KOPT-K1 (cell line): Measurements from ENCODE around the gene COG1.

Experiments
- H3K27ac ChIP-seq: fragments of 200-600 bp; sonication (generic); 2 replicates; pipeline ENCODE4 v1.5.1; 2016; ENCODE audit warnings: antibody characterized with exemption, mild to moderate bottlenecking, low read depth, low read length; ENCODE audit not compliant: poor library complexity, severe bottlenecking
- H3K36me3 ChIP-seq: fragments of 200-600 bp; sonication (generic); 2 replicates; pipeline ENCODE4 v1.5.1; 2017; ENCODE audit warnings: antibody characterized with exemption, mild to moderate bottlenecking, low read length, moderate library complexity; ENCODE audit not compliant: insufficient read depth
- H3K9me3 ChIP-seq: fragments of 200-600 bp; sonication (generic); 2 replicates; pipeline ENCODE4 v1.5.1; 2017; ENCODE audit warnings: antibody characterized with exemption, low read length, mild to moderate bottlenecking; ENCODE audit not compliant: insufficient read depth, poor library complexity, severe bottlenecking

COG1 gene

DNA sequence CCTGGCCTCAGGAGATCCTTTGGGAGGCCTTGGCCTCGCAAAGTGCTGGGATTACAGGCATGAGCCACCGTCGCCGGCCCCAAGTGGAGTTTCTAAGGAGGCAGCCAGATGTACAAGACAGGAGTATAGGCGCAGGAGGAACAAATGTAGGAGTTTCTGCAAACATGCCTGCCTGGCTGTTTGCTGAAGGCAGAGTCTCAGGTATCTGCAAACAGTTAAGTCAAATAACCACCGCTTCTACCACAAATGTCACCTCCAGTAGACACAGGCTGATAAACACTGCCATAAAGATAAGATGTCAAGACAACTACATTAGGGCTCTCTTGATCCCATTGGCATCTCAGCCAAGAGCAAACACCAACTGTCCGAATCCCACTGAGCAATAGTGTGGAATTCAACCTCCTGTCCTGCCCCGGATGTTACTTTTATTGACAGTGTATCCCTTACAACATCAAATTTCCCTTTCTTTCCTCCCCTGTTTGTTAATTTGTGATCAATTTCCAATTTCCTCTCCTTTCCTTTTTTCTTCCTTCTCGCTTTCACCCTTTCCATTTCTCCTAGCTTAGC is 5.6 kb upstream of the COG1 start:
- Histone ChIP-seq H3K36me3 (peaks cover 15% of the 10 kb centered on the region), H3K9me3 (no peaks in the 10 kb centered on the region), H3K27ac (no peak overlapping the region)

DNA sequence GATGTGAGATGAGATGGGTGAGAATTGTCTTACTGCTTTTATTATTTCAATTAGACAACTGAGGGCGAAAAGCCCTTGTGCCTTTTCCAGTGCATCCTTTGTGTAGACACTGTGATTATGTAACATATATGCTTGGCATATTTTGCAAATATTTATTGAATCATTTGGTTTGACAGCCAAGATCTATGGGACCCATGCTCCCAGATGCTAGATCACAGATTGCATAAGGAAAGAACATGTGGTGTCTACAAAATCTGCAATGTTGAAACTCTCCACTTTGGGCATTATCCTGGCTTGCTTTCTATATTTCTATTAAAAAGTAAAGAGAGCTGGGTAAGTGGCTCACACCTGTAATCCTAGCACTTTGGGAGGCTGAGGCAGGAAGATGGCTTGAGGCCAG is 4.8 kb upstream of the COG1 start:
- Histone ChIP-seq H3K9me3 (no peaks in the 10 kb centered on the region), H3K36me3 (peaks cover 13% of the 10 kb centered on the region), H3K27ac (no peak overlapping the region)

DNA sequence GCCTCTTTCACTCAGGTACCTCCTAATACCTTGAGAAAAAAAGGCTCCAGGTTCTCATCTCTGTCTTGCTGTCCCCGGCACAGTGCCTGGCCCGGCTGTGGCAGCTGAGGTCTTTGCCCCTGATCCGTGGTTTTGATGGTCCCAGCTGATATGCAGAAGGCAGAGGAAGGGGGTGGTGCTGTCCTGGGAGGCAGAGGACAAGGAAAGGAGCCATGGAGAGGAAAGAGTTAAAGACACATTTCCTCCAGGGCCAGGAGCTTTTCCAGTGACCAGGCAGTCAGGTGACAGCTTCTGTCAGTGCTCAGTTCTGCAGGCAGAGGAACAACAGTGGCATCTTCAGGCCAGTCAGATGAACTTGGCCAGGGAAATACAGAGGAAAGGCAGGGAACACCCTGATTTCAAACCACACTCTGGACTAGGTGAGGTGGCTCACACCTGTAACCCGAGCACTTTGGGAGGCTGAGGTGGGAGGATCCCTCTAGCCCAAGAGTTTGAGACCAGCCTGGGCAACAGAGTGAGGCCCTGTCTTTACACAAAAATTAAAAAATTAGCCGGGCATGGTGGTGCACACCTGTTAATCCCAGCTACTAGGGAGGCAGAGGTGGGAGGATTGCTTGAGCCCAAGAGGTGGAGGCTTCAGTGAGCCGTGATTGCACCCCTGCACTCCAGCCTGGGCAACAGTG is 3.3 kb upstream of the COG1 start:
- Histone ChIP-seq H3K9me3 (no peaks in the 10 kb centered on the region), H3K36me3 (peaks cover 10% of the 10 kb centered on the region), H3K27ac (no peak overlapping the region)

DNA sequence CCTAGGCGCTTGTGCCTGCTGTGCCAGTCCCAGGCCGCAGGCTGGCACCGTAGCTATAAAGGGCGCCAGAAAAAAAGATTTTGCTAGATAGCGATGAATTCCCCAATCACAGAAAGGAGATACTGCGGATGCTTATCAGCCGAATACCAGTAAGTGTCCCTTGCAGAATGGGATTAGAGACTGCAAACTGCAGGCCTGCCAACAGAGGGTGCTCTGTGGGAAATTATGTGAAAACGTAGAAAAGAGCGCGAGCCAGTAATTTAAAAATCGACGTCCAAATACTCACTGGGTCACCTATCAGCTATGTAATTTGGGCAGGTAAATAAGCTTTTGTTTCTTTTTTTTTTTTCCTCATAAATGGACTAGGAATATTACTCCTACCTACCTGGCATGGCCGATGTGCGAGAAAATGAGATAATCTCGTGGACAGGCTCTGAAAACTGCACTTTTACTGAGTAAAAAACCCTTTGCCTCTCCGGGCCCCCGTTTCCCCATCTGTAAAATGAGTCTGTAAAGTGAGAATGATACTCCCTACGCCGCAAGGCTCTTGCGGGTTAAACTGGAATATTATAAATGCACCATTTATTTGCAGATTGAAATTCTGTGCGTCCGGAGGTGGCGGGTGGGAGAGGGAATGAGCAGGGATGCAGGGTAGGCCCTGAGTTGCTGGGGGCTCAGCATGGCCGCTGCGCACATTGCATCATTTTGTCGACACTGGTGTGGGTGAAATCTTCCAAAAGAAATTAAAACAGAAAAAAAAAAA is 1.2 kb upstream of the COG1 start:
- Histone ChIP-seq H3K36me3 (peaks cover 20% of the 10 kb centered on the region), H3K27ac (peak overlapping the region; percentile 91), H3K9me3 (no peaks in the 10 kb centered on the region)

DNA sequence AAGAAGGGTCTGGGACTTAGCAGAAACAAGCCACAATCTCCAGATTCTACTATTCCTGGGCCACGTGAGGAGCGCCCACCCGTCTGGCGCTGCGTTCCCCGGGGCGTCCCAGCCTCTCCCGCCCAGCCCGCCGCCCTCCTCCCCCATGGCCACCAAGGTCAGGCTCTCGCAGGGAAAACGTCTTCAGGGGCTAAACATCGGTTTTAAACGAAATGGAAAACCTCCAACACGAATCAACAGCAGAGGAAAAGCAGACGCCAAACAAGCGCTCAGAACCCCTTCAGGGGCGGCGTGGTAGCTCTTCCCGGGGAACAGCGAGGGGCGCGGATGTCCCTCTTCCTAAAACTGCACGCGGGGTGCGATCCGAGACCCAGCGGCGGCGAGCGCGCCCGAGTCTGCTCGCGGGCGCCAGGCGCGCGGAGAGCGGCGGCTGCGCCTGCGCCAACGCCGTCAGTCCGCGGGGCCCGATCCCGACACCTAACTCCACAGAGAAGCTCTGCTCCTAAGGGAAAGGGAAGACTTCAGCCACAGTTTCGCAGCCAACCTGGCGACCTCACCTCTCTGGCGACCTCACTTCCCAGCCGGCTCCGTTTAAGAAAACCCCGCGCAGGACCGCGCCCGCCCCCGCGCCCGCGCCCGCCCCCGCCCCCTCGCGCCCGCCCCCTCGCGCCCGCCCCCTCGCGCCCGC is 505 bp upstream of the COG1 start:
- no peaks in the 10 kb centered on the region for H3K9me3 ChIP-seq
- H3K36me3 ChIP-seq, result peaks cover 28% of the 10 kb centered on the region
- peak overlapping the region; percentile 91 for H3K27ac ChIP-seq

DNA sequence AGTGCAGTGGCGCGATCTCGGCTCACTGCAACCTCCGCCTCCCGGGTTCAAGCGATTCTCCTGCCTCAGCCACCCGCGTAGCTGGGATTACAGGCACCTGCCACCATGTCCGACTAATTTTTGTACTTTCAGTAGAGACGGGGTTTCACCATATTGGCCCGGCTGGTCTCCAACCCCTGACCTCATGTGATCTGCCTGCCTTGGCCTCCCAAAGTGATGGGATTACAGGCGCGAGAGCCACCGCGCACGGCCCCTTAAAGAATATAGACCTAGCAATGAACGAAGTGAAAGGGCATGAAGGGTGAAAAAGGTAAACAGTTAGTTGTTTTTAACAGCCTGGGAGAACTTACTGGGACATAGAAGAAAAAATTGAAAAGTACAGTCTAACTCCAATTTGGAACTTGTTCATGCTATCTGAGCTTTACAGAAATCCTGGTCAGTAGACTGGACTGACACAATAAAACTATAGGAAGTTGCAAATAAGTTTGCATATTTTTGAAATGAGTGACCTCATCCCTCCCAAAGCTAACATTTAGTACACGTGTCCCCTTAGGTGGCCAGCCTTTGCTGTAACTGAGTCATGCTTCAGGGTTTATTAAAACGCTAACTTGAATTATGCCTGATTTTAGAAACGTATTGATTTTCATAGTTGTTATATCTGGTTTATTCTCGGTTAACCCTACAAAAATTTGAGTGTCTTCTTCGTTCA is 1.8 kb downstream of the COG1 start:
- H3K27ac ChIP-seq, result no peak overlapping the region
- no peaks in the 10 kb centered on the region for H3K9me3 ChIP-seq
- H3K36me3 ChIP-seq, result peaks cover 41% of the 10 kb centered on the region

DNA sequence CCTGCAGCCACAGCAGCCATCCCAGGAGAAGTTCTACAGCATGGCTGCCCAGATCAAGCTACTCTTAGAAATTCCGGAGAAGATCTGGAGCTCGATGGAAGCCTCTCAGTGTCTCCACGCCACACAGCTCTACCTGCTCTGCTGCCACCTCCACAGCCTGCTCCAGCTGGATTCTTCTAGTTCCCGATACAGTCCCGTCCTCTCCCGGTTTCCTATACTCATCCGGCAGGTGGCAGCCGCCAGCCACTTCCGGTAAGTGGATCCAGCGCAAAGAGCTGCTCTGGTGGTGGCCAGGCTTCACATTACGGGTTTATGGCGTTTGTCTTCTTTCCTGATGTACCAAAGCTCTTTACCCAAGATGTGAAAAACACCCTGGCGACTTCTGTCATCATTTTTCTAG is 3.6 kb downstream of the COG1 start:
- Histone ChIP-seq H3K36me3 (peaks cover 59% of the 10 kb centered on the region), H3K27ac (no peak overlapping the region), H3K9me3 (no peaks in the 10 kb centered on the region)

DNA sequence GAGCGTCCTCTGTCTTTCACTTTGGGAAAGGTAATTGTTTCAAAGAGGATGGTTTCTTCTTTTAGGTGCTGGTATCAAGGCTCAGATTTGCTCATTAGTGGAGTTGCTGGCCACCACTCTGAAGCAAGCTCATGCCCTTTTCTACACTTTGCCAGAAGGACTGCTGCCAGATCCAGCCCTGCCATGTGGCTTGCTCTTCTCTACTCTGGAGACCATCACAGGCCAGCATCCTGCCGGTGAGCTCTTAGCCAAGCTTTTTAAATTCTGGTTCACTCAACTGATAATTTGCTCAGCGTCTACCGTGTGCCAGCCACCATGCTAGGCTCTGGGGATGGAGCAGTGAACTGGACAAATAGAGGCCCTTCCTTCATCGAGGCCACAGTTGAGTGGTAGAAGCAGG is 4.3 kb downstream of the COG1 start:
- no peak overlapping the region for H3K27ac ChIP-seq
- peaks cover 66% of the 10 kb centered on the region for H3K36me3 ChIP-seq
- no peaks in the 10 kb centered on the region for H3K9me3 ChIP-seq

DNA sequence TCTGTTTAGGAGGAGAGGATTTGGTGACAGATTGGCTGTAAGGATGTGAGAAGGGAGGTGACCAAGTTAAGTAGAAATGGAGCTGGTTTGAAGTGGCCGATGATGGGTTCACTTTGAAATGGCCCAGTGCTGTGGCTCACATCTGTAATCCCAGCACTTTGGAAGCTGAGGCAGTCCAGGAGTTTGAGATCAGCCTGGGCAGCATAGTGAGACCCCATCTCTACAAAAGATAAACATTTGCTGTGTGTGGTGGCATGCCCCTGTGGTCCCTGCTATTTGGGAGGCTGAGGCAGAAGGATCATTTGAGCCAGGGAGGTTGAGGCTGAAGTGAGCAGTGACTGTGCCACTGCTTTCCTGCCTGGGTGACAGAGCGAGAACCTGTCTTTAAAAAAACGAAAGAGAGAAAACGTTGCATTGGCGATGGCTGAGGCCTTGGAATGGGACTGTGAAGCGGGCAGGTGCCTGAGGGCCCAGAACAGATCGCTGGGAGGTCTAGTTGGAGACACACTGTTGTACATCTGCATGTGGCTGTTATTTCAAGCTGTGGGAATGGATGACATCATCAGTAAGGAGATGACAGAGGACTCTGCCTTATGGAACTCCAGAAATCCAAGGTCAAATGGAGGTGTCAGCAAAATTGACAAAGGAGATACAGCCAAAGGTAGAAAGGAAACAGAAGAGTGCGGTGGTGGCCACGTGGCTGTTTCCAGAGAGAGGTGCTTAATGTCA is 5.5 kb downstream of the COG1 start:
- Histone ChIP-seq H3K27ac (no peak overlapping the region), H3K36me3 (peaks cover 78% of the 10 kb centered on the region), H3K9me3 (no peaks in the 10 kb centered on the region)

DNA sequence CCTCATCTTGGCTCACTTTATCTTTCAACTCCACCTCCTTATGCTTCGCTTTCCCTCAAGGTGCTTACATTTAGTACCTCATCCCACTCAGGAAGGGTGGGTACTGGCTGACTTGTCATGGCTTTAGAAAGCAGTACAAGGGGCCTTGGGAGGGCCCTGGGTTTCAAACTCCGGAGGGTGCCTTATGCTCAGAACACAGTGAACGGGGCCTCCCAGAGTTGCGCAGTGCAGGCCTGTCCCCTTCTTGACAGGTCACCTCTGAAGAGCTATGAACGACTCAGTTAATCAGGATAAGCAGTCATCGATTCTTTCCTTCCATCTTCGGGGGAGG is 6.0 kb downstream of the COG1 start:
- Histone ChIP-seq H3K36me3 (peaks cover 83% of the 10 kb centered on the region), H3K9me3 (no peaks in the 10 kb centered on the region), H3K27ac (no peak overlapping the region)

DNA sequence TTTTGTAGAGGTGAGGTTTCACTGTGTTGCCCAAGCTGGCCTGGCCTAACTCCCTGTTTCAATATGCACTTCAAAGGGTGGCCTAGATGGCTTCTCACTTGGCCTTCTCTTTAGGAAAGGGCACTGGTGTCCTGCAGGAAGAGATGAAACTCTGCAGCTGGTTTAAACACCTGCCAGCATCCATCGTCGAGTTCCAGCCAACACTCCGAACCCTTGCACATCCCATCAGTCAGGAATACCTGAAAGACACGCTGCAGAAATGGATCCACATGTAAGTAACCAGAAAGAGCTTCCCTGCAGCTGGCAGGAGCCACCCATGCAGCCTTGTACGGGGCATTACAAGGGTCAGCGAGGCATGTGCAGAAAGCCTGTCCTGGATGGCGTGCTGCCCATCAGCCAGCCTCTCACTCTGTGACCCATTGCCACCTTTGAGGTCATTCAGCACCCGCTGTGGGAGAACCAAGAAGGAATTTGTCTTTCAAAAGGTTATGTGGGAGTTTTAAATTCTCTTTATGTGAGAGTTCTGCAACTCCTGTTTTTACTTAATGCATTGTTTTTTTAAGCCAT is 7.0 kb downstream of the COG1 start:
- Histone ChIP-seq H3K27ac (no peak overlapping the region), H3K9me3 (no peaks in the 10 kb centered on the region), H3K36me3 (peaks cover 89% of the 10 kb centered on the region)

DNA sequence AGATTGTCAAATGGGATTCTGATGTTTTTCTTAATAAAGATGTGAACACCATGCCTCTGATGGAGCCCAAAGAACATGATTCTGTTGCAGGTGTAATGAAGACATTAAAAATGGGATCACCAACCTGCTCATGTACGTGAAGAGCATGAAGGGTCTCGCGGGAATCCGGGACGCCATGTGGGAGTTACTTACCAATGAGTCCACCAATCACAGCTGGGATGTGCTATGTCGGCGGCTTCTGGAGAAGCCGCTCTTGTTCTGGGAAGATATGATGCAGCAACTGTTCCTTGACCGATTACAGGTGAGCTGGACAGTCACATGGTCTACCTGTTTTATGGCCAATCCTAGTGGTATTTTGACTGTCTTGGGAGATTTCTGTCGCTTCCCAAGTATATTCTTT is 7.6 kb downstream of the COG1 start:
- peaks cover 95% of the 10 kb centered on the region for H3K36me3 ChIP-seq
- H3K27ac ChIP-seq, result no peak overlapping the region
- no peaks in the 10 kb centered on the region for H3K9me3 ChIP-seq

DNA sequence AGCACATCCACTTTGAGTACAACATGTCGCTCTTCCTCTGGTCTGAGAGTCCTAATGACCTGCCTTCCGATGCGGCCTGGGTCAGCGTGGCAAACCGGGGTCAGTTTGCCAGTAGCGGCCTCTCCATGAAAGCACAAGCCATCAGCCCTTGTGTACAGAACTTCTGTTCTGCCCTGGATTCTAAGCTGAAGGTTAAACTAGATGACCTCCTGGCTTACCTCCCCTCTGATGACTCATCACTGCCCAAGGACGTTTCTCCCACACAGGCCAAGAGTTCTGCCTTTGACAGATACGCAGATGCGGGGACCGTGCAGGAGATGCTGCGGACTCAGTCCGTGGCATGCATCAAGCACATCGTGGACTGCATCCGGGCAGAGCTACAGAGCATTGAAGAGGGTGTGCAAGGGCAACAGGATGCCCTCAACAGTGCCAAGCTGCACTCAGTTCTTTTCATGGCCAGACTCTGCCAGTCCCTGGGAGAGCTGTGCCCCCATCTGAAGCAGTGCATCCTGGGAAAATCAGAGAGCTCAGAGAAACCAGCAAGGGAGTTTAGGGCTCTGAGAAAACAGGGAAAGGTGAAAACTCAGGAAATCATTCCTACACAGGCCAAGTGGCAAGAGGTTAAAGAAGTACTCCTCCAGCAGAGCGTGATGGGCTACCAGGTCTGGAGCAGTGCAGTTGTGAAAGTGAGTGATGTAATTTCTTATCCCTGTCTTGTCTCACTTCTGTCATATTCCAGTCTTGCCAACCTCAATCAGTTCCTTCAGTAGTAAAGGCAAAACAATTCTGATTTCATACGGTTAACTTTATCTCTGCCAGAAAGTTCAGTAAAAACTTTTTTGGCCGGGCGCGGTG is 8.6 kb downstream of the COG1 start:
- Histone ChIP-seq H3K36me3 (peaks cover 96% of the 10 kb centered on the region), H3K27ac (no peak overlapping the region), H3K9me3 (no peaks in the 10 kb centered on the region)
